Astrocyte of the cerebellum (primary cell): Measurements from ENCODE around the gene PRKCE.
"Not testable (repeated sequence)": the region's sequence is repeated elsewhere in the genome, so short reads cannot be mapped to it uniquely, and the experiment has no call there.

Experiments used
- DNase-seq: peaks from one replicate; pipeline ENCODE4 v3.0.0-alpha.2; 2011; ENCODE audit warnings: low read depth
- H3K4me3 ChIP-seq: 2 replicates; pipeline ENCODE4 v1.5.1; 2011; ENCODE audit warnings: mild to moderate bottlenecking, low read depth, low read length, moderate library complexity
- in situ Hi-C: cut with HindIII; loops from 2 replicates; pipeline ENCODE4 v1.10.0; 2017; ENCODE audit warnings: low sequenced_read_pairs
- TF ChIP-seq, protein P1 (sequence below): IDR thresholded peaks from 2 replicates; pipeline ENCODE4 v1.5.1; 2012; ENCODE audit warnings: low read length, low read depth, moderate library complexity, mild to moderate bottlenecking; ENCODE audit errors: missing control alignments

PRKCE gene

DNA sequence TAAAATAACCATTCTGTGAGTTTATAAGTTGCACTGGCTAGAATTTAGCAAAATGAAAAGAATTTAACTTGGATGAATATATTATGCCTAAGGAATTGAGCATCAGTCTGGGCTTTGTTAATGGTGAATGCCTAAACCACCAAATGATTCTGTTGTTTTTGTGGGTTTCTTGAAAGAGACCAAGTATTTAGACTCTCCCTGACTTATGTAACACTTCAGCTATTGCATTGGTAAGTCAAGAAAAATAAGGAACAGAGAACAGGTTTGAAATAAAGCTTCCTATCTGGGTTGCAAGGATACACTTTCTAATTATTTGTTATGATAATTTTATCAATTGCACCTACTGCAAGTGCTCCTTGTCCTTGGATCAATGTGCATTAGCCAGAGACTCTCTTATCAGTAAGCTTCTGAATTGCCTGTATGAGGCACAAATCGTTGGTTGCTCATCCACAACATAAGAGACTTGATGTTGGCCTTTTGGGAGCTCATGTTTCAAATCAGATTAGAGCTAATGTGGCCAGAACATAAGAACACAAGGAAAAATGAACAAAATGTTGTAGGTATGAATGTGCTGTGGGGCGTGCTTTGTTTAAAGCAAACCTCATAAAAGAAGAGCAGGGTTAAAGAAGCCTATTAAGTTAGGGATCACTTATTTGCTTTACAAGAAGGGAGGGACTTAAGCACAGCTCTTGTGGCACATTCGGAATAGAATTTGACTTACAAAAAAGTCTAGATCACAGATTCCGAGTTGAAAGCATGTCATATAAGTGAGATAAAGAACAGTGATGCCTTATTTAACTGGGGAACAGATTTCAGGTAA, 37.2 kb downstream of the PRKCE start:
- in situ Hi-C loops: loop anchor here (5.0 kb wide), 1 partner anchor 79 kb away; no protein-coding TSS in a partner anchor
- no peak overlapping the region for H3K4me3 ChIP-seq
- TF ChIP-seq, protein P1, sequence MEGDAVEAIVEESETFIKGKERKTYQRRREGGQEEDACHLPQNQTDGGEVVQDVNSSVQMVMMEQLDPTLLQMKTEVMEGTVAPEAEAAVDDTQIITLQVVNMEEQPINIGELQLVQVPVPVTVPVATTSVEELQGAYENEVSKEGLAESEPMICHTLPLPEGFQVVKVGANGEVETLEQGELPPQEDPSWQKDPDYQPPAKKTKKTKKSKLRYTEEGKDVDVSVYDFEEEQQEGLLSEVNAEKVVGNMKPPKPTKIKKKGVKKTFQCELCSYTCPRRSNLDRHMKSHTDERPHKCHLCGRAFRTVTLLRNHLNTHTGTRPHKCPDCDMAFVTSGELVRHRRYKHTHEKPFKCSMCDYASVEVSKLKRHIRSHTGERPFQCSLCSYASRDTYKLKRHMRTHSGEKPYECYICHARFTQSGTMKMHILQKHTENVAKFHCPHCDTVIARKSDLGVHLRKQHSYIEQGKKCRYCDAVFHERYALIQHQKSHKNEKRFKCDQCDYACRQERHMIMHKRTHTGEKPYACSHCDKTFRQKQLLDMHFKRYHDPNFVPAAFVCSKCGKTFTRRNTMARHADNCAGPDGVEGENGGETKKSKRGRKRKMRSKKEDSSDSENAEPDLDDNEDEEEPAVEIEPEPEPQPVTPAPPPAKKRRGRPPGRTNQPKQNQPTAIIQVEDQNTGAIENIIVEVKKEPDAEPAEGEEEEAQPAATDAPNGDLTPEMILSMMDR: no peak
- peak; percentile 22 for DNase-seq

DNA sequence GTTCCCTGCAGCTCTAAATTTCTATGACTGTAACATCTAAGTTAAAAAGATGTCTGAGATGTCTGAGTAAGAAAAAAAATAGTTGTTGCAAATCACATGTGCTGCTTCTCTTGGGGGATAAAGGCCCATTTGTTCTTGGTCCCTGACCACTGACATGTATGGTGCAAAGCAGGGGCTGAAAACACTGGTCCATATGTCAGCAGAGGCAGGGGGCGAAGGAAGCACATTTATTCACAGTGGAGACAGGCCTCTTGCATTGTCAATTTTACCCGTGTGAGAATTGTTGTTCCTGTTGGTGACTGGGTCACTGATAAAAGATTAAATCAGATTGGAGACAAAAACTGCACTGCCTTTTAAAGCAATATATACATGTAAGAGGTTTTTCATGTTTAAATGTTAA, 38.8 kb downstream of the PRKCE start:
- no peak for DNase-seq
- no peak overlapping the region for H3K4me3 ChIP-seq
- TF ChIP-seq, protein P1: no peak
- in situ Hi-C loops: no loop called here

DNA sequence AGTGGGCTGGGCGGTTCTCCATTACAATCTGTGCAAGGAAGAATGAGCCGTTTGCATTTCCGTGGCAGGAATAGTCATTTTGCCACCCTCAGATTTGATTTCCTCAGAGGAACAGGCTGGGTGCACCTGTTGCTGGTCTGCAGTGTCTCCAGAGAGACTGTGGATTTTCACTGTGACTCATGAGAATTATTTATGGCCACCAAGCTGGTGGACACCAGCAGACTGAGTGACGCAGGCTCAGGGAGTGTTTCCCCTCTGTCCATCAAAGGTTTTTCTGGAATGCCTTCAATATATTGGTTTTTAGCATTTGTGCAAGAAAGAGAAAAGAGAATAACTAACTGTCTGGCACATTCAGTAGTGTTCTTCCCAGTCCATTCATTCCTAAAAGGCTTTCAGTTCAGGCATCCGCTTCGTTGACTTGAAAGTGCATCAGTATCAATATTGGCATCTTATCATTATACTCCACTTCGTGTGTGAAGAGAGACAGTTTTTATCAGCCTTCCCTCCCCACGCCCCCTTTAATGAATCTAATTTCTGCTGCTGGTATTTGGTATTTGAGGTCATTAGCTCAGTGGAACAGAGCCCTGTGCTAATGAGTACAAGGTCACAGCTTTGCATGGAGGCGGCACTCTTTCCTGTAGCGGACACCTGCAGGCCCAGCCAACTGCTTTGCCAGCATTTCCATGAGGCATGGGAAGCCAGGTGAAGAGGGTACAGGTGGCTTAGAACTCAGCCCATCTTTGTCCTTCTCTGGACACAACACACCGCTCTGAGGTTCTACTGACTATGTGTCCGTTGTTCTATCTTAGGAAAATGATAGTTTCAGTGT, 39.9 kb downstream of the PRKCE start:
- no peak for DNase-seq
- TF ChIP-seq, protein P1: no peak

DNA sequence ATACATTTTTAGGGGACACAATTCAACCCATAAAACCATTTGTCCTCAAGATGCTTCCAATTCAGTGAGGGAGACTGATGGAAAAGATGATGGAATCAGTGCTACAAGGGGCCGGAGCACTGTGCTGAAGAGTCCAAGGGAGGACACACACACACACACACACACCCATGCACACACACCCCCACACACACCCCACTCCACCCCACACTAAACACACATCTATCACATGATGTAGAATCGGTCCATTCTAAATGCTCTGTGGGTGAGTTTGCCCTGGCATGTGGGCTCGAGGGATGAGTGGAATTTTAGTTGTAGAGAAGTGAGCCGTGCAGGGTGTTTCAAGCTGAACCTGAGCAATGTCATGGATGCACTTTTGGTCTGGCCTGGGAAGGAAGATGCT, 41.1 kb downstream of the PRKCE start:
- H3K4me3 ChIP-seq: no peak overlapping the region
- in situ Hi-C loops: no loop called here
- no peak for DNase-seq
- TF ChIP-seq, protein P1: no peak

More for the DNA sequence above, 39.9 kb downstream of the PRKCE start:
- no peak overlapping the region for H3K4me3 ChIP-seq
- in situ Hi-C loops: no loop called here

DNA sequence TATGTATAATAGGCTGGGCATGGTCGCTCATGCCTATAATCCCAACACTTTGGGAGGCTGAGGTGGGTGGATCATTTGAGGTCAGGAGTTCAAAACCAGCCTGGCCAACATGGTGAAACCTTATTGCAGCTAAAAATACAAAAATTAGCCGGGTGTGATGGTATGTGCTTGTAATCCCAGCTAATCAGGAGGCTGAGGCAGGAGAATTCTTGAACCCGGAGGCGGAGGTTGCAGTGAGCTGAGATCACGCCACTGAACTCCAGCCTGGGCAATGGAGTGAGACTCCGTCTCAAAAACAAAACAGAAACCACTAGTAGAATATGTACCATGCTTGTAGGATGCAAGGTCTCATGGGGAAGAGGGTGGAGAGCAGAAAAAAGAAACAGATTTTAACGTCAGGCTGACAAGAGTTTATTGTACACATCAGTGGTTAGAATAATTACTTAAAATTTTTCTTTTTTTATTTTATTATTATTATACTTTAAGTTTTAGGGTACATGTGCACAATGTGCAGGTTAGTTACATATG, 44.1 kb downstream of the PRKCE start:
- DNase-seq, in situ Hi-C loops, H3K4me3 ChIP-seq: not testable (repeated sequence)

DNA sequence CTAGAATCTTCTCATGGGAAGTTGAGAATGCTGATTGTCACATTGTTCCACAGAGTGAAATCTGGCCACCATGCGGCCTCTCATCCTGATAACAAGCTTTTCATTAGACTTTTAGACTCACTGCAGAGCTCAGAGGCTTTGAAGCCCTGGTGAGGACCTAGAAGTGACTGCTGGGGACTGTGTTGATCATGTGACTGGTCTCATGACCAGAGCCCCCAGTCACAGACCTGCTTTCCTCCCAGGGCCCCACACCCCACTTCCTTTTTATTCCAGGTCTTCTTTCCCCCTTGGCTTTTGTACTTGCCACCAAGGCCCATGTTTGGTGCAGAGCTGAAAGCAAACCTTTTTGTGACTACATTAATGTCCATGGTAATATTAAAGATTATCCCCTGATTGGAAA, 45.2 kb downstream of the PRKCE start:
- DNase-seq: no peak
- in situ Hi-C loops: no loop called here
- TF ChIP-seq, protein P1: no peak
- H3K4me3 ChIP-seq: no peak overlapping the region
